ENCODE data around the gene CCDC27. TPM values are rescaled to one million over a fixed set of nuclear protein-coding genes. Genes with fewer than 3 reads are reported as not detected.

CCDC27 gene
- 0.24 TPM for total RNA-seq (ENCODE audit: insufficient read depth, low replicate concordance)

GRCh38 chr1:3752400-3752945, at the start of gene CCDC27:
CCDC27 (plus strand) TSS chr1:3752450; CDS start chr1:3752482, 32 bp downstream.
- no peak for DNase-seq (ENCODE audit: low spot score)

- no peak for DNase-seq (ENCODE audit: low spot score)
These were observed 49.7 kb upstream of the CCDC27 start for GRCh38 chr1:3702528-3702927.

DNA sequence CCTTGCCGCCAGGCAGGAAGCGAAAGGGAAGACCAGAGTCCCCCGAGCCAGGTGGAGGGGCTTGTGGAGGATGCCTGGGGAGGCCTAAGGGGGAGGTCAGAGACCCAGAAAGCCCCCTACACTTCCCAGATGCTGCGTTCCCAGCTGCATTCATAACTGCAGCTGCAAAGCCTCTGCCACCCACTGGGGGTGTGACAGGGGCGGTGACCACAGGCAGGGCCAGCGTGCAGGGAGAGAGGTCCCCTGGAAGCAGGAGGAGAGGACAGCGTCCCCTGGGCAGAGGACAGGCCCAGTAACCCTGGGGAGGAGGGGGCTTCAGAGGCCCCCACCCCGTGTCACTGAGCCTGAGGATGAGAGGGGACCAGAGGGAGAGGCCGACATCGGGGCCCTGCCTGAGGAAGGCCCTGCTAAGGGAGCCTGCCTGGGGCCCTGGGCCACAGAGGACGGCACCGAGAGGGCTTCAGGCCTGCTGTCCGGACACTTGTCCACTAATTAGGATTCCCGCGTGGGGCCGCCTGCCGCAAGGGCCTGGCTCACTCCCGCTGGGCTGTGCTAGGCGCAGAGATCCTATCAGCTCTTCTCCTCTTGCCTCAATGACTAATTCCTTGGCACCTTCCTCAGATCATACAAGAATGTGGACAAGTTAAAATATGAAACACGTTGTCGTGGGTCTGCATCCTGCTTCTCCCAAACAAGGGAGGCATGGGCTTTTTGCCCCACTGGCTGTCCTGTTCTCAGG, 49.1 kb upstream of the CCDC27 start:
- DNase-seq (ENCODE audit: low spot score), result no peak

DNA sequence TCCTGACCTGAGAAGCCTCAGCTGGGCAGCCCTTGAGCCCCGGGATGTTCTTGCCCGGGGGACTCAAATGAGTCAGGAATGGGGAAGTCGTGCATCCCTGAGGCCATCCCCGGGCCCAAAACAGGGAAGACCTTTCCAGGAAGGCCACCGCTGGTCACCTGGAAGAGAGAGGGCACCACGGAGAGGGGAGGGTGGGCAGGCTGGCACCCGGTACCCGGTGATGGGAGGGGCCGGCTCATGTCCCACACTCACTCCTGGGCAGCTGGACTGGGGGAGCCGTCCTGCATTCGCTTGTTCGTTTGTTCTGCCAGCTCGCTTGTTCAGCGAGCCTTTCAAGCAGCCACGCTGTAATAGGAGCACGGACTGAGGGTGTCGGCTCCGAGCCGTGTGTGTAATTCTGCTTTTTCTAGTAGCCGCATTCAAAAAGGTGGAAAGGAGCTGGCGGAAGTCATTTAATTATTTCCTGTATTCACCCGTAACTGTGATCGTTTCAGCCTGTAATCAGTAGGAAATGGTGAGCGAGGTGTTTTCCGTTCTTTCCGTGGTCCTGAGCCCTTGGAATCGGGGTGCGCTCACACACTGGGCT, 48.4 kb upstream of the CCDC27 start:
- DNase-seq (ENCODE audit: low spot score), result no peak

- no peak for DNase-seq (ENCODE audit: low spot score)
These were observed 46.8 kb upstream of the CCDC27 start for GRCh38 chr1:3705341-3705950.

DNA sequence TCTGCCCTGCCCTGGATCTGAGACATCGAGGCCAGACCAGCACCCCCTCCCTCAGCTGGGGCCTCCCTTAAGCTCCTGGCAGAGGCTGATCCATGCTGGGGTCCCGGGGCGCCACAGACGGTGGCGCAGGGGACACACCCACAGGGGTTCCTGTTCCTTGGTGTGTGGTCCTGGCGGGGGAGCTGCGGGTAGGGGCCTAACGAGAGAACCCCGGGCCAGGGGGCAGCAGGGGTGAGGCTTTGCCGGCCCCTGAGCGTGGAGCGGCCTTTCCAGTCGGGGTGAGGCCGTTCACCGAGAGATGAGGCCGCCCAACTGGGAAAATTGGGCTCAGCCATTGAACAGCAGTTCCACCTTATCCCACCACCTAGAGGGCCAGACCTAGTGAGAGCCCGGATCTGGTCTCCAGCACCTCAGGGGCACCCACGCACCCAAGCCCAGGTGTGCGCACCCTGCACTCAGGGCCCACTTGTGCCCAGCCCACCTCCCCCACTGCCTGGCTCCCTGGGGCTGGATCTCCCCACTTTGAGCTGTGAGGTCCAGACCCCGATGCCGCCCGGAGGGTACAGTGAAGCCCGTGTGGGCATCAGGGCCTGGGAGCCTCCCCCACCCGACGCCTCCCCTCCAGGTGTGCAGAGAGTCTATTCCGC, 45.5 kb upstream of the CCDC27 start:
- DNase-seq (ENCODE audit: low spot score), result no peak

DNA sequence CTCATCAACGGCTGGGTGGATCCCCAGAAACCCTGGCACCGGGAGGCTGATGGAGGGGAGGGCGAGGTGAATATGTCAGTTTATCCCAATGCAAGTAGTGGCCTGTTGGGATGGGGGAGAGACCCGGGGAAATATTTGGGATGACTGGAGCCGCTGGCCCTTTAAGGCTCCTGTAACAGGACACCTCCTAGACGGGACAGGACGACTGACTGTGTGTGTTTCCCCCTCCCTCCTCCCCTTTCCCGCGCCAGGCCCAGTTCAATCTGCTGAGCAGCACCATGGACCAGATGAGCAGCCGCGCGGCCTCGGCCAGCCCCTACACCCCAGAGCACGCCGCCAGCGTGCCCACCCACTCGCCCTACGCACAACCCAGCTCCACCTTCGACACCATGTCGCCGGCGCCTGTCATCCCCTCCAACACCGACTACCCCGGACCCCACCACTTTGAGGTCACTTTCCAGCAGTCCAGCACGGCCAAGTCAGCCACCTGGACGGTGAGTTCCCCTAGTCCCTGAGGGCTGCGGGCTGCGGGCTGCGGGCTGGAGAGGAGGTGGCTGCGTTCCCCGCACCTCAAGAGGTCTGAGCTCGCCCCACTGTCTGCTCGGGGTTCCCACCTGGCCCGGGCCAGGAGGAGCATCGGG, 44.8 kb upstream of the CCDC27 start:
- DNase-seq (ENCODE audit: low spot score), result no peak

DNA sequence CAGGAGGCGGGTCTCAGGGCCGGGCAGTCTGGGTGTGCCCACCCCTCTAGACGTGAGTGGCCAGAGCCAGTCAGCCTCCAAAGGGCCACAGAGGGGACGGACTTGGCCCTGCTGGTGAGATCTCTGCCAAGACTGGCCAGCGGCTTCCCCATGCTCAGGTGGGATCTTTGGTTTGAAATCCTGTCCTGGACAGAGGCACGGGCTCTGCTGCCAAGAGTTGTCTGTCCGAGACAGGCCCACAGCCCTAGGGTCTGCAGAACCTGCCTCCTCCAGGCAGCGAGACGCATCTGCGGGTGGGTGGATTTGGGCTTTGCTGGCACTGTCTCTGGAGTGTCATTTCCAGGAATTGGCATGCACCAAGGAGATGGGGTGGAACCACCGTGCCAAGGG, 44.3 kb upstream of the CCDC27 start:
- DNase-seq (ENCODE audit: low spot score), result no peak

- DNase-seq (ENCODE audit: low spot score), result no peak
These were observed 43.5 kb upstream of the CCDC27 start for GRCh38 chr1:3708791-3709190.

- no peak for DNase-seq (ENCODE audit: low spot score)
These were observed 42.0 kb upstream of the CCDC27 start for GRCh38 chr1:3710251-3710650.

- DNase-seq (ENCODE audit: low spot score), result no peak
These were observed 40.9 kb upstream of the CCDC27 start for GRCh38 chr1:3711381-3711779.

DNA sequence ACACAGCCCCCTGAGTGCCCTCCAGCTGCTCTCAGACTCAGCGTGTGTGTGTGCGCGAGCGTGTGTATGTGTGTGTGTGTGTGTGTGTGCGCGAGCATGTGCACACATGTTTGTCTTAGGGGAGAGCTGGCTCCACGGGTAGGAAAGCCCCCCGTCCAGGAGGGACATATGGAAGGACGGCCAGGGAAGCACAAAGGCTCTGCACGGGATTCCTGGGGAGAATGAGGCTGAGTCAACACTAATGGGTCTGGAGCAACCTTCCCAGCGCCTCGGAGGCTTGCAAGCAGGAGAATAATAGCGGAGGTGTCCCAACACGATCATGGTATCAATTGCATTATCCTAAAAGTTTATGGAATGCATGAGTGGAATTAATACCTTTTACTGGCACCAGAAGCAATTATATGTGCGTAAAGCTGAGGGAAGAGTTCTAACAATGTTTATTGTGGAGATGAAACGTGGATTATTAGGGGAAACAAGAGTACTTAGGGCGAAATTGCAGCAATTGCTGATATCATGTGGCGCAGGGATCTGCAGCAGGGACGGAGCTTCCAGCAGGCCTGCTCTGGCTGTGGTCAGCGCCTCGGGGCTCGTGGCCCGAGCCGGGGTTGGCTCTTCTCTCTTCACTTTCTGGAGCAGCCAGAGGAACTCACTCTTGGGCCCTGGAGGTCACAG, 40.3 kb upstream of the CCDC27 start:
- DNase-seq (ENCODE audit: low spot score), result no peak

DNA sequence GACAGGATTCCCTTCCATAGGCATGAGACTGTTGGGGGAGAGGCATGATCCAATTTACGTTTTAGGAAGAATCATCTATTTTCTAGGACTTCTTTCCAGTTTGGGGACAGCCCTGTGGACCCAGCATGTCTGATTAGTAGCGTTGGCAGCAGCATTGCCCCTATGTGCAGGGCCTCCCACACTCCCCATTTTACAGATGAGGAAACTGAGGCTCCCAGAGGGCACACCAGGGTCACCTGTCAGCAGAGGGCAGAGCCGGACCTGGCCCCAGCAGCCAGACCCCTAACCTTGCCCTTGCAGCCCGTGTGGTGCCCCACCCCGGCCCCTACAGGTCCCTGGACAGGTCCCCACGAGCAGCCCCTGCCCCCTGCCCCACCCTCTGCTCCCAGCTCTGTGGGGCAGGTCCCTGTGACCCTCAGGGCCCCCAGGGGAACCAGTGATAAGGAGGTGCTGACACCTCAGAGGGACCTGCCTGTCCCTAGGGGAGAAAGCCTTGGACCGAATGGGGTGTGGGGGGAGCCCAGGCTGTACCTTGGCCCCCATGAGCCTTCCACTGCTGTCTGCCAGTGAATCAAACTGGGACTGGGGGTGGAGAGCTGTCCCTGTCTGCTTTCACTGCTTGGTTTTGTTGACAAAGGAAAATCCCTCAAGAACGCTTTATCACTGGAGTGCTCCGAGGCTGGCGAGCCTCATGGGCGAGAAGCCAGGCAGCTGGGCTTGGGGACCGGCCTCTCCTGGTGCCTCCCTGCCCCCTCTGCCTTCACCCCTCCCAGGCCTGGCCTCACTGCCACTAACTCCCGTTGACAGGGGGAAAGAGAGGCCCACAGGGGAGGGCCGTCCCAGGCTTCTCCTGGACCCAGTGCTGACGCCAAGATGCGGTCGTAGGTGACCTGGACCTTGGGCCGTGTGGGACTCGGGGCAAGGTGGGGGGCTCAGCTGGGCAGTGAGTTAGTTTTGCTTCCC, 39.4 kb upstream of the CCDC27 start:
- DNase-seq (ENCODE audit: low spot score), result no peak

DNA sequence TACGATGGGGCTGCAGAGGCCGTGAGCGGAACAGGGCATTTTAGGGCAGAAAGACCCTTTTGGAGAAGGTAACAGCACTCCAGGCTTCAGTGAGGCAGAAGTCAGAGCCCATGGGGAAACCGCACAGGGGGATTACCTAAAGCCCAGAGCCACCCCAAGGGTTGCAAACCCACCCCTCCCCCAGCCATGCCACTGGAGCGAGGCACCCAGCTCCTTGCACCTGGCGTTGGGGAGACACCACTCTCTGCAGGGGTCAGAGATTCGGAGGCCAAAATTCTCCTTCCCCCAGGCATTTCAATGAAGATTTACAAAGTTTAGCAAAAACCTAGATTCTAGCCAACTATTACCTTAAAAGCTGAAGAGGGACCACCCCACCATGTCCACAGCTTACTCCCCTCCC, 38.4 kb upstream of the CCDC27 start:
- DNase-seq (ENCODE audit: low spot score), result no peak

DNA sequence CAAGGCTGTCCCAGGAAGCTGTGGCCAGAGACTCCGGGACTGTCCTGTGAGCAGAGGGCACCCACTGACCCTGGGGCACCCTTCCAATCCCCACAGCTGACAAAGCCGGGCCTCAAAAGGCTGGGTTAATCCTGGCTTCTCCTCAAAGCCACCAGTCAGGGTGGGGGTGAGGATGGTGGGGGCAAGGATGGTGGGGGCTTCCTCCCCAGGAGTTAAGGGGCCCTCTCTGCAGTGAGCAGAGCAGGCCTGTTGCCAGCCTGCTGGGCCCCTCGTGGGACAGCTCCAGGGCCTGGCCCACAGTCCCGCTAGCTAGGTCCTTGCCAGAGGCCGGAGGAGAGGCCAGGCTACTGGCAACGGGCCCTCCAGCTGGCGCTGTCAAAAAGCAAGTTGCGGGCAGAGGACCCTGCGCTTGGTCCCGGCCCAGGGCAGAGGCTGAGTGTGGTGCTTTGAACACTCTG, 37.9 kb upstream of the CCDC27 start:
- DNase-seq (ENCODE audit: low spot score), result no peak

- no peak for DNase-seq (ENCODE audit: low spot score)
These were observed 37.4 kb upstream of the CCDC27 start for GRCh38 chr1:3714814-3715213.

DNA sequence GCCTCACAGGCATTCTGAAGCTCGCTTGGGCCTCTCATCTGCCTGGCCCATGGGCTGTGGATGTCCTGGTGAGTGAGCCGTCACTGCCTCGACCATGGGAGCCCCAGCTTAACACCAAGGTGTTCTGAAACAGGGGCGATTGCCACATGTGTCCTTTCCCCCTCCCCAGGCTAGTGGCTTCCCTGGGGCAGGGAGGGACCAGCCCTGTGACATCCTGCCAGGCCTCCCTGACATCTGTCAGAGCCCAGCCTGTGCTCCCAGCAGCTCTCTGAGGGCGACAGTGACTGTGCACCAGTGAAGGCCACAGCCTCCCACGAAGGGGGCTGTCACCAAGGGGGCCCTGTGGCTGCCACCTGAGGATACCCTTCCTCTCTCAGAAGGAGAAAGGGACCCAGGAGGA, 35.9 kb upstream of the CCDC27 start:
- no peak for DNase-seq (ENCODE audit: low spot score)

GRCh38 chr1:3717041-3717714, 35.1 kb upstream of the CCDC27 start:
- DNase-seq (ENCODE audit: low spot score), result peak; percentile 84
